Posterior cingulate gyrus (tissue), 11 donors: ENCODE data around the gene PYGB.
A peak's percentile ranks its signal among the peaks of the same experiment; 100 is the strongest.
"Not testable (repeated sequence)": the region's sequence is repeated elsewhere in the genome, so short reads cannot be mapped to it uniquely, and the experiment has no call there.

ENCODE experiments used
- DNase-seq, 10 donors: peaks; one replicate each; pipeline versions ENCODE4 v3.0.0 to v3.0.0-alpha.2; 2020 to 2021; ENCODE audit warnings: mixed read lengths in 3 of 10
- intact Hi-C: fragments of 100-400 bp; cut with DNase I; formaldehyde crosslinking; loops from one replicate; pipeline ENCODE4 v1.15.1; 2023

PYGB gene

DNA sequence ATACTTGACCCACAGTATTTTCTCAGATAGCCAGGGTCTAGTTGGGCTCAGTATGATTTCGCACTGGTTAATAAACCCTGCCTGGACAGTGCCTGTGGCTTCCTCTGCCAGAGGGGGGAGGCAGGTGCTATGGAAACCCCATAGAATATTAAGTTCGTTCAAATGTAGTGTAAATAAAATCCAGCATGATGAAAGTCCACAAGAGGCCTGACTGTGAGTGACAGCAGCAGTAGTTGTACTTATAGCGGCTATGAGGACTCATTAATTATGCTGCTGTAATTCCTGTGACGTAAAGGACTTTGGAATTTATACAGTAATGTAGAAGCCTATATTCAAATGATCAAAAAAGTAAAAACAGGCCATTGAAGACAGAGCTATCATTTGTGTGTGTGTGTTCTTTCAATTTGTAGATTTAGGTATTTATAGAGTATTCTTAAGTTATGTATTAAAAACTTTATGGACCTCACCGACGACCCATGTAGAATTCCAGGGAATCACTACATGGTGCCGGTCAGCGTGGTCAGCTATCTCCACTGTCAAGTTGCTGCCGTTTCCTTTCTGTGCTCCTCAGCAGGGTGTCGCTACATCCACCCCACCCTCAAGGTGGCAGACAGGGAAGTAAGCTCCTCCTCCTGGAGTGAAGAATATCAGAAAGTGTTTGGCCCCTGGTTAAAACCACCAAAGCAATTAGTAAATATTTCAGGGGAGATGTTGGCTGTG is 10.0 kb downstream of the PYGB start:
- intact Hi-C loops: loop anchor here (10.0 kb wide), 1 partner anchor 367 kb away; the partner anchor contains the start of gene NANP
- peak in 1 of 10 donors; percentile 22 for DNase-seq

- peak in 1 of 10 donors; percentile 31 for DNase-seq
- intact Hi-C loops: loop anchor here (10.0 kb wide), 1 partner anchor 366 kb away; the partner anchor contains the start of gene NANP
These were observed 10.6 kb downstream of the PYGB start for GRCh38 chr20:25258476-25258805.

DNA sequence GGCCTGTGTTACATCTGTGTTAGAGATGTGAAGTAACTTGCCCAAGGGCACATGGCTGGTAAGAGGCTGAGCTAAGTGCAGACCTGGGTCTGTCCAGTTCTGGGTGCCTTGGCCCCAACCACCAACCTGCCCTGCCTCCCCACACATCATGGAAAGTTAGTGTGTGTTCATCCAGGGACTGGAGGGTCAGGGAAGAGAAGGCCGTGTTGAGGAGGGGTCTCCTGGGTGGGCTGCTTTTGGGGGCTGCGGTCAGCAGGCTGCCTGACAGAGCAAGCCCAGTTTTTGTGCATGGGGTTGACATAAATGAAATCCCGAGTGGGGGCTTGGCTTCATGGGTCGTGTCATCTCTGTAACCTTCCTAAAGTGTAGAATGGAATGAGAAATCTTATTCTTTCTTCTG is 10.9 kb downstream of the PYGB start:
- intact Hi-C loops: loop anchor here (10.0 kb wide), 1 partner anchor 366 kb away; the partner anchor contains the start of gene NANP
- DNase-seq: peak in 2 of 10 donors; percentile 5 to 24

DNA sequence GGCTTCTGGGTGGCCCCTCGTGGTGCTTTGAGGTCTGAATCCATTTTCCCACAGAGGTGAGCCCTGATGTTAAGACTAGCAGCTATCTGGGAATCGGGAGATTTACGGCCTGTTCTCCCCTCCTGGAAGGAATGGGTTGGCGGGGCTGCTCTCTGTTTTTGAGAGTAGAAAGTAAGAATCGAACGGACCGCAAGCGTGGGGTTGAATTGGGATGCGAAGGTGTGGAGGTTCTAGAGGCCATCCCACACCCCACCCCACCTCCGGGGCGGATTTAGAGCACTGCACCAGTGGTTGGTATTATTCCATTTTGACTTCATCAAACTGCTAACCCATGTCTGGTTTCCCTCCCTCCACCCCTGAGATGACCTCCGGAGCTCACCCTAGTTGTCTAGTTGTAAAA is 11.5 kb downstream of the PYGB start:
- no peak for DNase-seq
- intact Hi-C loops: loop anchor here (10.0 kb wide), 1 partner anchor 365 kb away; the partner anchor contains the start of gene NANP

GRCh38 chr20:25259788-25260254 is 11.9 kb downstream of the PYGB start:
- intact Hi-C loops: loop anchor here (10.0 kb wide), 1 partner anchor 365 kb away; the partner anchor contains the start of gene NANP

DNA sequence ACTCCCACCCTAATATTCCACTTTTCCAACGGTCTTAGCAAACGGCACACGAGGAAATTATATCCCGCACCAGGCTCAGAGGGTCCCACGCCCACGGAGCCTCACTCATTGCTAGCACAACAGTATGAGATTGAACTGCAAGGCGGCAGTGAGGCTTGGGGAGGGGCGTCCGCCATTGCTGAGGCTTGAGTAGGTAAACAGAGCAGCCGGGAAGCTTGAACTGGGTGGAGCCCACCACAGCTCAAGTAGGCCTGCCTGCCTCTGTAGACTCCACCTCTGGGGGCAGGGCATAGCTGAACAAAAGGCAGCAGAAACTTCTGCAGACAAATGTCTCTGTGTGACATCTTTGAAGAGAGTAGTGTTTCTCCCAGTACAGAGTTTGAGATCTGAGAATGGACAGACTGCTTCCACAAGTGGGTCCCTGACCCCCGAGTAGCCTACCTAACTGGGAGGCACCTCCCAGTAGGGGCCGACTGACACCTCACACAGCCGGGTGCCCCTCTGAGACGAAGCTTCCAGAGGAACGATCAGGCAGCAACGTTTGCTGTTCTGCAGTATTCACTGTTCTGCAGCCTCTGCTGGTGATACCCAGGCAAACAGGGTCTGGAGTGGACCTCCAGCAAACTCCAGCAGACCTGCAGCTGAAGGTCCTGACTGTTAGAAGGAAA is 13.0 kb downstream of the PYGB start:
- DNase-seq: peak in 1 of 10 donors; percentile 50

More at GRCh38 chr20:25259788-25260254, 11.9 kb downstream of the PYGB start:
- peak in 1 of 10 donors; percentile 30 for DNase-seq

DNA sequence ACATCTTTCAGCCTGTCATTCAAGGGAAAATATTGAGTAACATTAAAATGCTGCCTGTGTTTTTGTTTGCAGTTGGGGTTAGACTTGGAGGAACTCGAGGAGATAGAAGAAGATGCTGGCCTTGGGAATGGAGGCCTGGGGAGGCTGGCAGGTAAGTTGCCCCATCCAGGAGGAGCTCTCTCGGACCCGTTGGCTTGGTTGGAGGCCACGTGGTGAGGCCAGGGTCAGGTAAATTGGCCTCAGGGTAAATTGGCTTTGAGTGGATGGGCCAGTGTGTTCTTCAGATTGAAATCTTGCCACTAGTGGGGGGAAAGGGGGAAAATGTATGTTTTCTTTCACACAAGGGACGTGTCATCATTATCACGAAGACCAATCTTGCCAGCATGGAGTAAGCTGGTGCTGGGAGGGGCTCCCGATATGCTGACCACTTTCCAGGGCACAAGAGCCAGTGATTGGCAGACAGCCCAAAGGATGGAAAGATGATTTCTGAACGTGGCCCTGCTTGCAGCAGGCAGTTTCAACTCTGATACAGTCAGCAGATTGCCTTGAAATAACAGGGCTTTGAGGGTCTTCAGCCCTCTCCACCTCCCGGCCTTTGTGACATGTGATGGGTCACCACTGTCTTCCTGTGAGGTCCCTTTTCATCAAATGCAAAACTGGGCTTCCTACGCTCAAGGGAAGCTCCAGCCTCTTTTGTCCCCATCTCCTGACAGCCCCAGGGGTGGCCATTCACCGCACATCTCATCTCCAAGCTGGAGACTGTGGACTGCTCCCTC is 21.4 kb downstream of the PYGB start:
- peak in 4 of 10 donors; percentile 3 to 64 (median 20) for DNase-seq
- intact Hi-C loops: no loop called here

More for the DNA sequence above, 13.0 kb downstream of the PYGB start:
- intact Hi-C loops: not testable (repeated sequence)

DNA sequence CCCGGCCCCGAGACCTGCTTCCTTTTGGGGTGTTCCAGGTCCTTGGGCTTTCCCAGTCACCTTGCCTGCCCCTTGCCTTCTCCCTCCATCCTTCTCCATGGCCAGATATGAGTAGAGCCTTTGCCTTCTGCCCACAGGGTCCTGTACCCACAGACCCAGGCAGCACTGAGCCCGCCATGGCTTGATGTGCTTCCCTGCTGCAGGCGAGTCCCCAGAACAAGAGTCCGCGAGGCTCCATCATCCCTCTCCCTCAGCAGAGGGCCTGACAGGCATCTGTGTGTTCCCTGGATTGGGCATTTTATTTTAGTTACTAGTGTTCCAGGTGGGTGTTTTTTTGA is 21.9 kb downstream of the PYGB start:
- intact Hi-C loops: no loop called here
- peak in 4 of 10 donors; percentile 6 to 73 (median 8) for DNase-seq

DNA sequence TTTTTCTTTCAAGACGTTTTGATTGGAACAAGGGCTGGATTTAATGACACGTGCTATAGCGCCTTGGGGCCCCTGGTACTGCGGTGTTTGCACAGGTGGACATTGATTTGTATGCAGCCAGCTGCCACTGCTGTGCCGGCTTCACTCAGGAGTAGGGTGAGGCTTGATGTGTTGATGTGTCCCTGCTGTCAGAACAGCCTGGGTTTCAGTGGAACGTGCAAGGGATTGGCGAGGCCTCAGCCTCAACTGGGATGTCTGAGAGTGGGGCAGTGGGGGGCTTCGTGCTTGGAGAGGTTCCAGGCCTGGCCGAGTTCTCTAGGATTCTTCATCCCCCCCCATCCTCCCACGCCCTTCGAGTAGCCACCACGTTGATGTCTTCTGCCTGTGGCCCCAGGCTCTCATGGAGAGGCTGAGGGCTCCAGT is 23.0 kb downstream of the PYGB start:
- DNase-seq: peak in 4 of 10 donors; percentile 2 to 73 (median 28)
- intact Hi-C loops: no loop called here

- peak in 4 of 10 donors; percentile 4 to 67 (median 38) for DNase-seq
- intact Hi-C loops: no loop called here
These were observed 23.8 kb downstream of the PYGB start for GRCh38 chr20:25271486-25272222.

GRCh38 chr20:25272223-25273000 is 24.5 kb downstream of the PYGB start:
- intact Hi-C loops: no loop called here
- DNase-seq: peak in 5 of 10 donors; percentile 1 to 59 (median 28)

DNA sequence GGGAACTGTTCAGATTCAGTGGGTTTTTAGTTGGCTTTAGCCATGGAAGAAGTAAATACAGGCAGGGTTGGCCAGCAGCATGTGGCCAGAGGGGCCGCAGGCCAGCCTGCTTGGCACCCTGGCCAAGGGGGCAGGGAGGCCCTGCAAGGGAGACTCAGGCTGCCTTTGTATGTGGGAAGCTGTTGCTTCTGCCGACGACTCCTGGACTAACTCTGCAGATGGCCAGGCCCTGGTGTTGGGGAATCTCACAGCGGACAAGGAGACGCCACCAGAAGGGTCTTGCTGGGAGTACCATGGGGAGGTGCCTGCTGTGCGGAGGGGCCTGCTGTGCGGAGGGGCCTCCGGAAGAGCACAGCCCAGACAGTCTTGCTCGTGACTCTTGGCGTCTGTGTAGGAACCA is 25.2 kb downstream of the PYGB start:
- intact Hi-C loops: no loop called here
- peak in 7 of 10 donors; percentile 15 to 88 (median 43) for DNase-seq

- intact Hi-C loops: no loop called here
- DNase-seq: peak; percentile 48 to 94 (median 66)
These were observed 25.9 kb downstream of the PYGB start for GRCh38 chr20:25273541-25274358.

- intact Hi-C loops: no loop called here
These were observed 26.6 kb downstream of the PYGB start for GRCh38 chr20:25274481-25274880.

DNA sequence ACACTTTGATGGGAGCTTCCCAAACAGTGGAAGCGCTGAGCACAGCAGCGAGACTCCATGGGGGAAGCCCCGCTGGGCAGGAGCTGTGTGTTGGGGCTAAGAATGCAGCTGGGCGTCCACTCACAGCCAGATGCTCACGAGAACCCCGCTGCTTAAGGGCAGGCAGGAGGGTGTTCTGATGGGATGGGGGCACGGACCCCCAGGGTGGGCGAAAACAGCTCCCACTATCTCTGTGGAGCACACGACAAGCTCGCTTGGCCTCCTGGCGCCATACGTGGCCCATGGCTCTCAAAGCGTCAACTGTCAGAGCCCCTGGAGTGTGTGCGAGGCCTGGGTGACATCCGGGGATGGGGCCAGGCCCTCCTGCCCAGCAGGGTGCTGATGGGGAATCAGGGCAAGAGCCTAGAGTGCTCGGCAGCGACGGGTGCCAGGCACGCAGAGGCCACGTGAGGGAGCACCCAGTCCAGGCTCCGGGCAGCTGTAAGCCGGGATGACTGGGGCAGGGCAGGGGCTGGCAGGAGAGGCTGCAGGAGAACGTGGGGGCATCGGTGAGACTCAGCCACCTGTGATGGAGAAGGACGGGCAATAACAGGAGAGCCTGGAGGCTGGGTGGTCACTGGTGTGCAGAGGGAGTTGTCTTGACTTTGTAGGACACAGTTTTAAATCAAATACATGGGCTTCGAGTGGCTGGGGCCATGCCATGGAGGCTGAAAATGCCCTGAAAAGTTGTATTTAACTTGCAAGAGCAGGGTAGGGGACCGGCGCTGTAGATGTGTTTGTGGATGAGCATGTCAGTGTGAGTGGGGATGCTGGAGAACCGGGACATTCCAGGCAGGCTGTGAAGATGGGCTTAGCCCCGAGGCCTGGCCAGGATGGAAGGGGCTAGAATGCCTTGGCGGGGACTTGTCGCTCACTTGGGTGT is 27.3 kb downstream of the PYGB start:
- intact Hi-C loops: no loop called here
- DNase-seq: peak in 8 of 10 donors; percentile 10 to 90 (median 38)

More at GRCh38 chr20:25274481-25274880, 26.6 kb downstream of the PYGB start:
- DNase-seq: peak in 8 of 10 donors; percentile 7 to 80 (median 18)

- DNase-seq: peak in 6 of 10 donors; percentile 7 to 82 (median 16)
- intact Hi-C loops: no loop called here
These were observed 28.1 kb downstream of the PYGB start for GRCh38 chr20:25275813-25276532.
